ENCODE results near the gene MAEL.
A peak's percentile ranks its signal among the peaks of the same experiment; 100 is the strongest.

Gene MAEL

DNA sequence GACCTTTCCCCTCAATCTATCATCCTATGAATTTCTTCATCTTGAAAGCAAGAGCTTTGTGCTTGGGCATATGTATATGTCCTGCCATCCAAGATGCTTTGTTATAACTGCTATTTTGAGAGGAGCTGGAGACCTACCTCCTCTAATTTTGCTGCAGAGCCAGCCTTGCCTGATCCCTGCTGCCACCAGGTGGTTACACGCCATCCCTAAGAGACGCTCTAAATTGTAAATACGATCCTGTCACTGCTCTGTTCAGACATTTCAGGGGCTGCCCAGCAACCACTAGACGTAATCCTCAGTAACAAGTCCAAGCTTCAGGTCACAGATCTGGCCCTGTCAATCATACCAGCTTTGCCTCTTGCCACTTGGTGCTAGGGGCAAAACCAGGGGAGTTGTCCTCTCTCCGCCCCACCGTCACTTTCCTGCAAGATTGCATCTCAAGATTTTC is 68.2 kb downstream of the MAEL start:
- DNase-seq, result peak; percentile 35

DNA sequence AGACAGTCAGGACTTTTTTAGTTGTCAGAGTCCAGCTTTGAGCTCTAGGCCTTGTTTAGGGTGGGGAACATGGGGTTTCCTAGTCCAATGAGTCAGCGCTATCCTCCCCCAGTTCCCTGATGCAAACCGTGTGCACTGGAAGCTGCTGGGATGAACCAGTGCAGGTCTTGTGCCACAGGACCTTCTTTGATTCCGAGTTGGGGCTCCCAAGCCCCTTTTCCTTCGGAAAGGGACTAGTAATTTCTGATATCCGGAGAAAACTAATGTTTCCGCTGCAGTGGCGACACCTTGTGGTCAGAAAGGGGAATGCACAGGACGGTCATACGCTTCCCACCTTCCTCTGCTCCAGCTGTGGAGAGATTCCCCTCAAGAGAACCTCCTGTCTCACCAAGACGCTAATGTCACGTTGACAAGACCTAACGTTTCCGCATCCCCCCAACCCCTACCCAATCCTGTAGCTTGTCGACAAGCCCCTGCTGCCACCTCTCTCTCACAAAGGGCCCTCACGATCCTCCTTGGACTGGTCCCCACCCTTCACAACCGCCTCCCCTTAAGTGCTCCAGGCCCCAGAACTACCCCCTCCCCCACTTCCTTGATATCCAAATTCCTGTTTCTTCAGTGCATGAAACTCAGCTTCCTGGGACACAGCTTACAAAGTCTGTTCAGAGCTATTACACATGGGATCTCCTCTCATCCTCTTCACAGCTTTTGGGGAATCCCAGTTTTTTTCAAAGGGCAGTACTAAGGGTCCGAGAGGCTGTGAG is 70.1 kb downstream of the MAEL start:
- DNase-seq, result peak; percentile 55

DNA sequence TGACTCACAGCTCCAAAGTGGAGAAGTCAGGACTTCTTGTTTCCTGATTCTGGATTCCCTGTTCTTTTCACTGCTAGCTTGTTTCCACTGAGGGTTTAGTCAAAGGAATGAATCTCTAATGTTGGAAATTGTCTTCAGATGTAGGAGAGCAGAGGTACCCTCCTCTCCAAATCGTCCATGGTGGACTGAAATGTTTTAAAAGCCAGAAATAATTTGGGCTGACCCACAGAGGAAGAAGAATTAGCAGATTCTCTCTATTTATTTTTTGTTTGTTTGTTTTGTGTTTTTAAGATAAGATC is 70.7 kb downstream of the MAEL start:
- DNase-seq, result no peak

- no peak for DNase-seq
Measured at GRCh38 chr1:167060141-167061072, 71.3 kb downstream of the MAEL start.

DNA sequence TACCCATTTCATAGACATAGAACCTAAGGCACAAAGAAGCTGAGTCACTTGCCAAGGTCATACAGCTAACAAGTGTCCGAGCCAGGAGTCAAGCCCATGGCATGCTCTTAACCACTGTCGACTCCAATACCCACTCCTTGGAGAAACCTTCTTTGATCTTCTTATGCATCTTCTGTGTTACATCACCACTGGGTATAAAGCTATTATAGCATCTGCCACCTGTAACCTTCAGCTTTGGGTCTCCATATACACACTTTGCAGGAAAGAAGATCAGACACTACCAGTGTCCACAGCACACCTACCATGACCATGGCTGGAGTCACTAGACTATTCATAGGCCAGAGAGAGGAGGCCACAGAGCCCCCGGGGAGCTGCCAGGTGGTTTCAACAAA is 72.0 kb downstream of the MAEL start:
- DNase-seq, result no peak

GRCh38 chr1:167064621-167065020 is 75.5 kb downstream of the MAEL start:
- DNase-seq, result no peak

GRCh38 chr1:167065471-167065870 is 76.4 kb downstream of the MAEL start:
- DNase-seq, result no peak

DNA sequence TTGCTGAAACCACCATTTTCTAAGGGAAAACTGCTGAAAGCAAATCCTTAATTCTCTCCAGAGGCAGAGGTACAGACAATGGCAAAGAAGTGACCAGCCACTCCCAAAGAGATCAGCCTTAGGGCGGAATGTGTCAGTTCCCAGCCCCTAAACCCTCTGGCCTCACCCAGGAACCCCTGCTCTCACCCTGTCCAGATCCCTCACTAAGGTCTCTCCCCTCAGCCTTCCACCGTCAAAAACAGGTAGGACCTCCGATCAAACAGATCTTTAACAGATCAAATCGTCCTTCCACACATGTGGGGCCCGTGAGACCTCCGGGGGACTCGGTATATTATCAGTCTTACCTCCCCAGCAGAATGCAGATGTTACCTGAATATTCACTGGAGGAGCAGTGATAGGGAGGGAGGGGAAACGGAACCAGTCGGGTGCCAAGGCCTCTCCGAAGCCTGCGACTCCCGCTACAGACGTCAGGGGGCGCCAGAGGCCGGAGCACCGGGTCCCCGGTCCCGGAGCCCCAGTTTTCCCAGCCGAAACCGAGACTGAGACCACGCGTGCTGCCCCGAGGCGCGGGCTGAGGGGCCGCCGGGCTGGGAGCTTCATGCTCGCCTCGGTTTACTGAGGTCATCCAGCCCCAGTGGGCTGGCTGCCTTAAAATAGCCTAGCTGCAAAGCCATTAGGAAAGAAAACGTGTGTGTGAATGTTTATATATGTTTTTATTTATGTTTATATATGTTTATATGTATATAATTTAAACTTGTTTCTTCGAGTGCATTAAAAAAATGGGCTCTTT is 77.4 kb downstream of the MAEL start:
- peak; percentile 36 for DNase-seq

DNA sequence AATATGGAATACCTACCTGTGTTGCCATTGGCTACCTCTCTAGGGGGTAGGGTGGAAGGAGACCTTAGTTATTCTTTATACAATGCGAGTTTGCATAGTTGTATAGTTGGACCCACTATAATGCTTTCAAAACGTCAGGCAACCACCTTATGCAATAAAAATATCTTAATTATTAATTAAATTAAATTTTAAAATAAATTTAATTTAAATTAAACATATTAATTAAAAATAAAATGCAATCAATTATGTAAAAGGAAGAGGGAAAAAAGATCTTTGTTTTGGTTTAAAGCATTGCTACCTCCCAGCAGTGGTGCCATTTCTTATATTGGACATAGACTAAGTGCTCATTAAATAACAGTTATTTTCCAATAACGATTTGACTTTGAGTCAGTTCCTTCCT is 78.8 kb downstream of the MAEL start:
- DNase-seq, result no peak

DNA sequence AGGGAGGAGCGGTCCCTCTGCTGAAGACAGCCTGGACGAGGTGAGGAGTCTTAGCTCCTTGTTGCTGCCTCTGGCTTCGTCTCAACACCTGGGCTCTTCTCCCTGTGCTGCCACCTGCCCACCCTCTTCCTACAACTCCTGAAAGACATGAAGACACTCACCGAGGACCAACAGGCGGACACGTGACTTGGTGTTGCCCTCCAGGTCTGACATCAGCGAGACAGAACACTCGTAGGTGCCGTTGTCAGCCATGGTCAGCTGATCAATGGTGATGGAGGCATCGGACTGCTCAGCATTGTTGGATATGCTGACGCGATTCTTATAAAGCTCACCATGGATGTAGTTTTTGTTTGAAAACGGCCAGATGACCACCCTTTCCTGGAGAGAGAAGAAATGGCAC is 79.7 kb downstream of the MAEL start:
- no peak for DNase-seq

GRCh38 chr1:167071286-167071685 is 82.2 kb downstream of the MAEL start:
- no peak for DNase-seq
